Osteocyte (in vitro differentiated cells): ENCODE measurements around the gene ACOT7. TPM values are rescaled to one million over a fixed set of nuclear protein-coding genes. Genes with fewer than 3 reads are reported as not detected.
A peak's percentile ranks its signal among the peaks of the same experiment; 100 is the strongest.

Experiments
- DNase-seq: peaks from one replicate; pipeline ENCODE4 v3.0.0; 2021; ENCODE audit warnings: mixed read lengths; ENCODE audit not compliant: unreplicated experiment; ENCODE audit errors: extremely low spot score
- H3K27ac Mint-ChIP-seq: one replicate; pipeline ENCODE4 v1.8.0; 2021; ENCODE audit warnings: mild to moderate bottlenecking, mixed read lengths; ENCODE audit not compliant: unreplicated experiment
- H3K27me3 Mint-ChIP-seq: one replicate; pipeline ENCODE4 v1.8.0; 2021; ENCODE audit warnings: mixed read lengths; ENCODE audit not compliant: unreplicated experiment
- H3K36me3 Mint-ChIP-seq: one replicate; pipeline ENCODE4 v1.8.0; 2021; ENCODE audit warnings: mixed read lengths; ENCODE audit not compliant: unreplicated experiment
- H3K4me1 Mint-ChIP-seq: one replicate; pipeline ENCODE4 v1.8.0; 2021; ENCODE audit warnings: mixed read lengths; ENCODE audit not compliant: unreplicated experiment
- H3K4me3 Mint-ChIP-seq: one replicate; pipeline ENCODE4 v1.8.0; 2021; ENCODE audit warnings: mild to moderate bottlenecking, moderate library complexity, mixed read lengths; ENCODE audit not compliant: unreplicated experiment
- H3K9me3 Mint-ChIP-seq: one replicate; pipeline ENCODE4 v1.8.0; 2021; ENCODE audit warnings: mixed read lengths; ENCODE audit not compliant: unreplicated experiment
- CTCF ChIP-seq: fragments of 200-600 bp; sonication (generic); IDR thresholded peaks from 2 replicates; pipeline ENCODE4 v1.5.0; 2021; ENCODE audit warnings: antibody characterized with exemption, mild to moderate bottlenecking, moderate library complexity
- total RNA-seq: library from RNA; stranded (reverse); gene quantifications from 2 replicates; pipeline ENCODE4 v1.2.1, GENCODE V29; 2021

The ACOT7 gene
- total RNA-seq, 1 donor from 2014 or later = 21.8 TPM

DNA sequence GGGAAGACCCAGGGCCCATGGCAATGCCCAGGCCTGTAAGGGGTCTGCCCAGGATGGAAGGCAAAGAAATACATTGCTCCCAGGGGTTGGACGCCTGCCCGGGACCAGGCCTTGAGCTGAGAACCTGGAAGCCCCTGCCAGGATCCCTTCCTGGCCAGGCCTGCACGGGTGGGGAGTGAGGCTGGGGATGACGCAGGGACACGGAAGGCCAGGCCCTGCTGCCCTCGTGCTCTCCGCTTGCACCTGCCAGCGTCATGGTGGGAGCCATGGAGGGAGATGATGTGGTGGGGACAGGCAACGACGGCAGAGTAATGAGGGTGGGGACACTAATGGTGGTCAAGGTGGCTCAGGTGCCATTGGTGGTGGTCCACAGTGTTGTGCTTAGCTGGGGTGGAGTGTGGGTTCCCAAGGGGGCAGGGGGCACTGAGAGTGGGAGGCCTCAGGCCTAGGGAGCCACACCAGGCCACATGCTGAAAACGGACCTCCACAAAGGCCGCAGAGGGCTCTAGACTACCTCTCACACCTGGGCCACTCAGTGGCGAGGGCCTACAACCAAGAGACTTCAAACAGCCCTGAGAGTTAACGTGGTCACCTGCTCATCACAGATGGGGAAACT is 145.3 kb downstream of the ACOT7 start:
- Mint-ChIP-seq H3K27me3 (peaks cover 39% of the 10 kb centered on the region), H3K9me3 (no peaks in the 10 kb centered on the region), H3K36me3 (no peaks in the 10 kb centered on the region), H3K4me1 (peaks cover 11% of the 10 kb centered on the region), H3K27ac (no peak overlapping the region), H3K4me3 (no peak overlapping the region)
- DNase-seq = no peak
- TF ChIP-seq CTCF = no peak

DNA sequence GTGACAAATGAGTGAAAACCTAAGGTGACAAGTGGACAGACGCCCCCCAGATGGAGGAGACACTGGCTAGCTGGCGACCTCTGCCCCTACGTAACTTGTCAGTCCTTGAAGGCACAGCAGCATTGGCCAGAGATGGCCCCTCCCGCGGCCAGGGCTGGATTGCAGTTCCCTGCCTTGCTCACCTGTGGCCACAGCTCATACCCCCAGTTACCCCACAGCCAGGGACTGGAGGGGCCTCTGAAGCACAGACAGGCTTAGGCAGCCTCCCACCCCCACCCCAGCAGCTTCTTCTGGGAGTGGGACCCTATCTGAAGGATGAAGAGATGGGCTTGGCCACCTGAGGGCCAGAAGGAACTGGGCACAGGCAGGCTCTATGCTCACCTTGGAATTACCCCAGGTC is 145.9 kb downstream of the ACOT7 start:
- no peak for DNase-seq
- Mint-ChIP-seq H3K27ac (no peak overlapping the region), H3K9me3 (no peaks in the 10 kb centered on the region), H3K4me3 (no peak overlapping the region), H3K27me3 (peaks cover 42% of the 10 kb centered on the region), H3K36me3 (no peaks in the 10 kb centered on the region), H3K4me1 (peaks cover 11% of the 10 kb centered on the region)
- TF ChIP-seq CTCF = no peak

GRCh38 chr1:6246497-6247467 is 146.8 kb downstream of the ACOT7 start:
- DNase-seq = peak; percentile 93
- Mint-ChIP-seq H3K27ac (no peak overlapping the region), H3K9me3 (no peaks in the 10 kb centered on the region), H3K27me3 (peaks cover 42% of the 10 kb centered on the region), H3K36me3 (no peaks in the 10 kb centered on the region), H3K4me3 (peak overlapping the region; percentile 64), H3K4me1 (peaks cover 12% of the 10 kb centered on the region)
- peak; percentile 95 for TF ChIP-seq CTCF

DNA sequence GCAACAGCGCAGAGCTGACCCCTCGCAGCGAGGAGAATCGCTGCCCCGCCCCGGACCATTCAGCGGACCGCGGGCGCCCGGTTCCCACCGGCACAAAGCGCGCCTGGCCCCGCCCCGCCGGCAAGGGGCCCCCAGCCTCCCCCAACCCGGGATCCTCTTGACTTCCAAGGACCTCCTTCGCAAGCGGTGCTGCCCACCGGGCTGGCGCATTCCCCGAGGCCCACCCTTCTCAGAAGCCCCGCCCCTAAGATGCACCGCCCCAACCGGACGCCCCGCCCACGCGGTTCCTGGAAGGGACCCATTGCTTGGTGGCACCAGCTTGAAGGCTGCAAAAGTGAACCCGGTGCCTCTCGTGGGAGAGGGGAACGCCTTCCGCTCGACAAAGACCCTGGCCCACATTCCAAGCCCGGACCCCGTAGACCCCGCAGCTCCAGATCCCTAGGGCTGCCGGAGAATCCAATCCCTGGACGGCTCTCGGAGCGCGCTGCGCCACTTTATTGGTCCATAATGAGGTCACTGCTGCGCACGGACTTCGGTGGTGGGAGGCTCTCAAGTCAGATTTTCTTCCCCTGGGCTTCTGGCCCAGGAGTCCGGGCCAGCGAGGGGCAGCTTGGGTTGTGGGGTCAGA is 147.6 kb downstream of the ACOT7 start:
- Mint-ChIP-seq H3K4me1 (peaks cover 18% of the 10 kb centered on the region), H3K9me3 (no peaks in the 10 kb centered on the region), H3K27me3 (peaks cover 47% of the 10 kb centered on the region), H3K36me3 (no peaks in the 10 kb centered on the region), H3K27ac (no peak overlapping the region), H3K4me3 (peak overlapping the region; percentile 64)
- no peak for DNase-seq
- no peak for TF ChIP-seq CTCF
